Measurements from ENCODE around the gene PCSK7. TPM values are rescaled to one million over a fixed set of nuclear protein-coding genes. Genes with fewer than 3 reads are reported as not detected.

The PCSK7 gene
- total and polyA plus RNA-seq, 10 of the 15 experiments (the other 5 are each of a cell fraction or from before 2014, with no cell fraction given) = 5.5 to 81.5 (median 51.6) TPM

DNA sequence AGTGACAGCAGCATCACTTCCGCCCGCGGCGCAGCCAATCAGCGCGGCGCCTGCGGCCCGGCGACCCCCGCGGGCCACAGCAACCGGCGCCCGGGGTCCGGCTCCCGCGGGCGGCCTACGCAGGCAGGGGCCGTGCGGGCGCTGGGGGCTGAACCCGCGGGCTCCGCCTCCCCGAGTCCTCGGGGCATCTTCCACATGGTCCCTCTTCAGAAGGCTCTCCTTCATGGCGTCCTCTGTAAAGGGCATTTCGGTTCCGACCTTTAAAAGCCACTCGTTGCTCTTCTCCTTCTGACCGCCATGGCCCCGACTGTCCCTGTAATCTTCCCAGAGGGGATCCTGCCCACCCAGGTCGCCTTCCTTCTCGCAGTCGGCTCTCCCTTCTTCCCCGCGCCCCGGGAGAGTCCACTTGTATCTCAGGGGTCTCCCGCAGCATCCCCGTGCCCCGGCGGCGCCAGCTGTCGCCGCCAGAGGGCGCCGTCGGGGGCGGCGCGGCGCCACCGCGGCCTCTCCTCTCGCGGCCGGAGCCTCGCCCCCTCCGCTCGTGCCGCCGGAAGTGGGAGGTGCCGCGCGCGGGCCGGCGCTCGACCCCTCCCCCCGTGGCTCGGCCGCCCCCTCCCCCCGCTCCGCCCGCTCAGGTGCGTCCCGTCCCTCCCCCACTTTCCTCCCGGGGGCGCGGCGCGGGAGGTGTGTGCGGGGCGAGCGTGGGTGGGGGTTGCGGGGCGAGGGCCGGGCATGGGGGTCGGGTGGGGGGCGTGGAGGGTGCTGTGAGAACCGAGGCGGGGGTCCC, 412 bp upstream of the PCSK7 start, which contains the start of gene RNF214 (continued):
- TF ChIP-seq RCOR1 (conservative IDR thresholded peaks at IDR 0.05; ENCODE audit: low read depth, low read length) = no peak
- TF ChIP-seq, protein P1, sequence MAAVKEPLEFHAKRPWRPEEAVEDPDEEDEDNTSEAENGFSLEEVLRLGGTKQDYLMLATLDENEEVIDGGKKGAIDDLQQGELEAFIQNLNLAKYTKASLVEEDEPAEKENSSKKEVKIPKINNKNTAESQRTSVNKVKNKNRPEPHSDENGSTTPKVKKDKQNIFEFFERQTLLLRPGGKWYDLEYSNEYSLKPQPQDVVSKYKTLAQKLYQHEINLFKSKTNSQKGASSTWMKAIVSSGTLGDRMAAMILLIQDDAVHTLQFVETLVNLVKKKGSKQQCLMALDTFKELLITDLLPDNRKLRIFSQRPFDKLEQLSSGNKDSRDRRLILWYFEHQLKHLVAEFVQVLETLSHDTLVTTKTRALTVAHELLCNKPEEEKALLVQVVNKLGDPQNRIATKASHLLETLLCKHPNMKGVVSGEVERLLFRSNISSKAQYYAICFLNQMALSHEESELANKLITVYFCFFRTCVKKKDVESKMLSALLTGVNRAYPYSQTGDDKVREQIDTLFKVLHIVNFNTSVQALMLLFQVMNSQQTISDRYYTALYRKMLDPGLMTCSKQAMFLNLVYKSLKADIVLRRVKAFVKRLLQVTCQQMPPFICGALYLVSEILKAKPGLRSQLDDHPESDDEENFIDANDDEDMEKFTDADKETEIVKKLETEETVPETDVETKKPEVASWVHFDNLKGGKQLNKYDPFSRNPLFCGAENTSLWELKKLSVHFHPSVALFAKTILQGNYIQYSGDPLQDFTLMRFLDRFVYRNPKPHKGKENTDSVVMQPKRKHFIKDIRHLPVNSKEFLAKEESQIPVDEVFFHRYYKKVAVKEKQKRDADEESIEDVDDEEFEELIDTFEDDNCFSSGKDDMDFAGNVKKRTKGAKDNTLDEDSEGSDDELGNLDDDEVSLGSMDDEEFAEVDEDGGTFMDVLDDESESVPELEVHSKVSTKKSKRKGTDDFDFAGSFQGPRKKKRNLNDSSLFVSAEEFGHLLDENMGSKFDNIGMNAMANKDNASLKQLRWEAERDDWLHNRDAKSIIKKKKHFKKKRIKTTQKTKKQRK (IDR thresholded peaks at IDR 0.05; ENCODE audit: low read depth, low read length) = no peak
- TF ChIP-seq, protein P2, sequence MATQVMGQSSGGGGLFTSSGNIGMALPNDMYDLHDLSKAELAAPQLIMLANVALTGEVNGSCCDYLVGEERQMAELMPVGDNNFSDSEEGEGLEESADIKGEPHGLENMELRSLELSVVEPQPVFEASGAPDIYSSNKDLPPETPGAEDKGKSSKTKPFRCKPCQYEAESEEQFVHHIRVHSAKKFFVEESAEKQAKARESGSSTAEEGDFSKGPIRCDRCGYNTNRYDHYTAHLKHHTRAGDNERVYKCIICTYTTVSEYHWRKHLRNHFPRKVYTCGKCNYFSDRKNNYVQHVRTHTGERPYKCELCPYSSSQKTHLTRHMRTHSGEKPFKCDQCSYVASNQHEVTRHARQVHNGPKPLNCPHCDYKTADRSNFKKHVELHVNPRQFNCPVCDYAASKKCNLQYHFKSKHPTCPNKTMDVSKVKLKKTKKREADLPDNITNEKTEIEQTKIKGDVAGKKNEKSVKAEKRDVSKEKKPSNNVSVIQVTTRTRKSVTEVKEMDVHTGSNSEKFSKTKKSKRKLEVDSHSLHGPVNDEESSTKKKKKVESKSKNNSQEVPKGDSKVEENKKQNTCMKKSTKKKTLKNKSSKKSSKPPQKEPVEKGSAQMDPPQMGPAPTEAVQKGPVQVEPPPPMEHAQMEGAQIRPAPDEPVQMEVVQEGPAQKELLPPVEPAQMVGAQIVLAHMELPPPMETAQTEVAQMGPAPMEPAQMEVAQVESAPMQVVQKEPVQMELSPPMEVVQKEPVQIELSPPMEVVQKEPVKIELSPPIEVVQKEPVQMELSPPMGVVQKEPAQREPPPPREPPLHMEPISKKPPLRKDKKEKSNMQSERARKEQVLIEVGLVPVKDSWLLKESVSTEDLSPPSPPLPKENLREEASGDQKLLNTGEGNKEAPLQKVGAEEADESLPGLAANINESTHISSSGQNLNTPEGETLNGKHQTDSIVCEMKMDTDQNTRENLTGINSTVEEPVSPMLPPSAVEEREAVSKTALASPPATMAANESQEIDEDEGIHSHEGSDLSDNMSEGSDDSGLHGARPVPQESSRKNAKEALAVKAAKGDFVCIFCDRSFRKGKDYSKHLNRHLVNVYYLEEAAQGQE (IDR thresholded peaks at IDR 0.05; ENCODE audit: low read depth, low read length) = peak; percentile 31; the same call in 1 of the 2 replicates
- TF ChIP-seq SRF (IDR thresholded peaks at IDR 0.05; ENCODE audit: low read depth in 2 of 2, low read length in 2 of 2) = 0 out of 4 replicates have a peak, but pooled peaks of 1 of the 2 experiments have one; percentile 21
- no peak for TF ChIP-seq YBX1 (IDR thresholded peaks at IDR 0.05)
- TF ChIP-seq NR2C2 (IDR thresholded peaks at IDR 0.05; ENCODE audit: borderline replicate concordance, control insufficient read depth, insufficient read length, low read depth) = no peak
- TF ChIP-seq, protein P3, sequence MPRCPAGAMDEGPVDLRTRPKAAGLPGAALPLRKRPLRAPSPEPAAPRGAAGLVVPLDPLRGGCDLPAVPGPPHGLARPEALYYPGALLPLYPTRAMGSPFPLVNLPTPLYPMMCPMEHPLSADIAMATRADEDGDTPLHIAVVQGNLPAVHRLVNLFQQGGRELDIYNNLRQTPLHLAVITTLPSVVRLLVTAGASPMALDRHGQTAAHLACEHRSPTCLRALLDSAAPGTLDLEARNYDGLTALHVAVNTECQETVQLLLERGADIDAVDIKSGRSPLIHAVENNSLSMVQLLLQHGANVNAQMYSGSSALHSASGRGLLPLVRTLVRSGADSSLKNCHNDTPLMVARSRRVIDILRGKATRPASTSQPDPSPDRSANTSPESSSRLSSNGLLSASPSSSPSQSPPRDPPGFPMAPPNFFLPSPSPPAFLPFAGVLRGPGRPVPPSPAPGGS (IDR thresholded peaks at IDR 0.05; ENCODE audit: borderline replicate concordance, insufficient read depth, low read depth, low read length, poor library complexity, severe bottlenecking) = peak; percentile 8
- TF ChIP-seq CREB1 (IDR thresholded peaks at IDR 0.05; ENCODE audit: low read depth) = no peak; the same call in 1 of the 2 replicates
- no peak for TF ChIP-seq EED (IDR thresholded peaks at IDR 0.05; ENCODE audit: low read depth)
- peak; percentile 90 for TF ChIP-seq SMARCA5 (IDR thresholded peaks at IDR 0.05)
- no peak for TF ChIP-seq SMAD5 (IDR thresholded peaks at IDR 0.05; ENCODE audit: low read depth)
- no peak for TF ChIP-seq RAD51 (IDR thresholded peaks at IDR 0.05)
- TF ChIP-seq NFYB (IDR thresholded peaks at IDR 0.05; ENCODE audit: insufficient read depth, low read depth, low read length) = peak; percentile 84
- TF ChIP-seq IKZF2 (IDR thresholded peaks at IDR 0.05) = no peak
- TF ChIP-seq, protein P4, sequence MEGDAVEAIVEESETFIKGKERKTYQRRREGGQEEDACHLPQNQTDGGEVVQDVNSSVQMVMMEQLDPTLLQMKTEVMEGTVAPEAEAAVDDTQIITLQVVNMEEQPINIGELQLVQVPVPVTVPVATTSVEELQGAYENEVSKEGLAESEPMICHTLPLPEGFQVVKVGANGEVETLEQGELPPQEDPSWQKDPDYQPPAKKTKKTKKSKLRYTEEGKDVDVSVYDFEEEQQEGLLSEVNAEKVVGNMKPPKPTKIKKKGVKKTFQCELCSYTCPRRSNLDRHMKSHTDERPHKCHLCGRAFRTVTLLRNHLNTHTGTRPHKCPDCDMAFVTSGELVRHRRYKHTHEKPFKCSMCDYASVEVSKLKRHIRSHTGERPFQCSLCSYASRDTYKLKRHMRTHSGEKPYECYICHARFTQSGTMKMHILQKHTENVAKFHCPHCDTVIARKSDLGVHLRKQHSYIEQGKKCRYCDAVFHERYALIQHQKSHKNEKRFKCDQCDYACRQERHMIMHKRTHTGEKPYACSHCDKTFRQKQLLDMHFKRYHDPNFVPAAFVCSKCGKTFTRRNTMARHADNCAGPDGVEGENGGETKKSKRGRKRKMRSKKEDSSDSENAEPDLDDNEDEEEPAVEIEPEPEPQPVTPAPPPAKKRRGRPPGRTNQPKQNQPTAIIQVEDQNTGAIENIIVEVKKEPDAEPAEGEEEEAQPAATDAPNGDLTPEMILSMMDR (IDR thresholded peaks at IDR 0.05 in 2 of 3, conservative IDR thresholded peaks at IDR 0.05 in 1 of 3; ENCODE audit: control insufficient read depth in 2 of 3, extremely low read depth in 1 of 3, insufficient read depth in 1 of 3, low read depth in 3 of 3, low read length in 3 of 3) = peak; percentile 77 to 88 (median 85); a peak in 5 of 6 replicates
- peak; percentile 58 for TF ChIP-seq RELA (IDR thresholded peaks at IDR 0.05; ENCODE audit: borderline replicate concordance, partially characterized antibody)
- no peak for TF ChIP-seq EP300 (IDR thresholded peaks at IDR 0.05; ENCODE audit: borderline replicate concordance in 1 of 2, control insufficient read depth in 1 of 2, low read depth in 2 of 2, low read length in 2 of 2)
- peak in 1 of 2 experiments; percentile 64; a peak in 1 of 3 replicates for TF ChIP-seq EGR1 (IDR thresholded peaks at IDR 0.05; ENCODE audit: borderline replicate concordance in 1 of 2, low read depth in 2 of 2, low read length in 2 of 2)

All from GM12878 (cell line).